Activated naive CD4-positive, alpha-beta T cell treated with anti-CD3 and anti-CD28 coated beads for 36 hours (primary cell): ENCODE data around the gene PPP3CA. TPM values are rescaled to one million over a fixed set of nuclear protein-coding genes. Genes with fewer than 3 reads are reported as not detected.
"Not testable (repeated sequence)": the region's sequence is repeated elsewhere in the genome, so short reads cannot be mapped to it uniquely, and the experiment has no call there.

Source experiments
- CTCF ChIA-PET: fragments of 350-600 bp; sonication (Branson Sonifier 250); formaldehyde crosslinking; loops from one replicate; lab custom pipeline; 2021; ENCODE audit warnings: antibody characterized with exemption; lab: Charles Lee
- DNase-seq: peaks from one replicate; pipeline ENCODE4 v3.0.0-alpha.2; 2020
- H3K27ac Mint-ChIP-seq: one replicate; pipeline ENCODE4 v1.8.0; 2021; ENCODE audit warnings: mild to moderate bottlenecking, mixed read lengths
- H3K27me3 Mint-ChIP-seq: one replicate; pipeline ENCODE4 v1.8.0; 2021; ENCODE audit warnings: low read depth, mixed read lengths
- H3K36me3 Mint-ChIP-seq: one replicate; pipeline ENCODE4 v1.8.0; 2021; ENCODE audit warnings: low read depth, mixed read lengths
- H3K4me1 Mint-ChIP-seq: one replicate; pipeline ENCODE4 v1.8.0; 2021; ENCODE audit warnings: low read depth, mixed read lengths
- H3K4me3 Mint-ChIP-seq: one replicate; pipeline ENCODE4 v1.8.0; 2021; ENCODE audit warnings: mild to moderate bottlenecking, moderate library complexity, mixed read lengths
- H3K9me3 Mint-ChIP-seq: one replicate; pipeline ENCODE4 v1.8.0; 2021; ENCODE audit warnings: mixed read lengths
- intact Hi-C: fragments of 100-400 bp; cut with micrococcal nuclease; formaldehyde crosslinking; loops from one replicate; pipeline ENCODE4 v1.15.1; 2023
- total RNA-seq, 2 experiments: library from RNA; stranded (reverse); gene quantifications; one replicate each; pipeline ENCODE4 v1.2.3, GENCODE V29; 2021

Gene PPP3CA
- total RNA-seq, 2 experiments from 2014 or later = 2.4 to 3.4 TPM

DNA sequence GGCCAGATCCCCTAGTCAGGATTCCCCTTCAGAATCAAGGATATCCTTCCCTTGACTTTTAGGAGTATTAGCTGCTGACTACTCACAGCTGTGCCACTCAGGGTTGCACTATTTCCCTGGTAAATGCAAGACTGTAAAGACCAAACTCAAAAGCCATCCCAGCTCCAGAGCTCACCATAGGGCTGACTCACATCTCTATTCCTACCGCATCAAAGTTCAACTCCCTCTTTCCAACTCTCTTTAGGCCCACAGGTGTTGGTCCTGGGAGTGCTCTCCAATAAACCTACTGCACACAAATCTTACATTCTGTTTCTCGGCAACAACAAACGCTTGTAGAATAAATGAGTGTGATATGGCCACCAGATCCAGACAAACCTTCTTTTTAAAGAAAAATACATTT, 109.6 kb downstream of the PPP3CA start:
- intact Hi-C loops = no loop called here
- no peak overlapping the region for H3K4me3 Mint-ChIP-seq
- H3K36me3 Mint-ChIP-seq = no peaks in the 10 kb centered on the region
- no peak for DNase-seq
- H3K4me1 Mint-ChIP-seq = peaks cover 18% of the 10 kb centered on the region
- no peaks in the 10 kb centered on the region for H3K27me3 Mint-ChIP-seq
- CTCF ChIA-PET = no interaction called here
- no peak overlapping the region for H3K27ac Mint-ChIP-seq
- H3K9me3 Mint-ChIP-seq = no peaks in the 10 kb centered on the region

DNA sequence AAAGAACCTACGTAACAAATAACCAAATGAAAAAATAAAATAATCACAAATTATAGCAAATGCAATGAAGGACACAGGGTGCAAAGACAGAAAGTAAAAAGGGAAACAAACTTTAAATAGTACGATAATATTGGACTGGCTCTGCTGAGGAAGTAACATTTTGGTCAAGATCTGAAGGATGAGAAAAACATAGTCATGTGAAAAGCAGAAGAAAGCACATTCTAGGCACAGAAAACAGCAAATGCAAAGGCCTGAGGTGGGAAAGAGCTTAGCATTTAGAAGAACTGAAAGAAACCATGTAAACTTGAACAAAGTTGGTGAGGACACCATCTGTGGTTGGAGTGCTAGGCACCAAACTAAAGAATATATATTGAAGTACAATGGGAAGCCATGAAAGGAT, 111.2 kb downstream of the PPP3CA start:
- Mint-ChIP-seq H3K27me3 (no peaks in the 10 kb centered on the region), H3K27ac (no peak overlapping the region), H3K9me3 (no peaks in the 10 kb centered on the region), H3K36me3 (no peaks in the 10 kb centered on the region), H3K4me1 (peaks cover 28% of the 10 kb centered on the region), H3K4me3 (no peak overlapping the region)
- intact Hi-C loops = no loop called here
- DNase-seq = no peak
- CTCF ChIA-PET = no interaction called here

- DNase-seq, CTCF ChIA-PET, H3K27ac Mint-ChIP-seq, H3K4me3 Mint-ChIP-seq, H3K9me3 Mint-ChIP-seq, intact Hi-C loops, H3K36me3 Mint-ChIP-seq, H3K27me3 Mint-ChIP-seq: not testable (repeated sequence)
- peaks cover 29% of the 10 kb centered on the region for H3K4me1 Mint-ChIP-seq
Measured at GRCh38 chr4:101234141-101234540, 113.2 kb downstream of the PPP3CA start.

GRCh38 chr4:101232074-101232776, 115.1 kb downstream of the PPP3CA start:
- Mint-ChIP-seq H3K36me3 (no peaks in the 10 kb centered on the region), H3K9me3 (peaks cover 4% of the 10 kb centered on the region), H3K4me3 (no peak overlapping the region), H3K27me3 (no peaks in the 10 kb centered on the region), H3K4me1 (peaks cover 20% of the 10 kb centered on the region), H3K27ac (no peak overlapping the region)
- CTCF ChIA-PET = no interaction called here
- peak; percentile 65 for DNase-seq
- intact Hi-C loops = no loop called here

GRCh38 chr4:101230801-101231426, 116.4 kb downstream of the PPP3CA start:
- H3K4me1 Mint-ChIP-seq = peaks cover 19% of the 10 kb centered on the region
- DNase-seq = no peak
- intact Hi-C loops = no loop called here
- H3K27ac Mint-ChIP-seq = no peak overlapping the region
- H3K9me3 Mint-ChIP-seq = peaks cover 4% of the 10 kb centered on the region
- CTCF ChIA-PET = interaction anchor here (0.7 kb wide), 1 partner anchor 687 kb away, joined by 3 read pairs; no protein-coding TSS in a partner anchor
- H3K27me3 Mint-ChIP-seq = no peaks in the 10 kb centered on the region
- no peaks in the 10 kb centered on the region for H3K36me3 Mint-ChIP-seq
- no peak overlapping the region for H3K4me3 Mint-ChIP-seq

DNA sequence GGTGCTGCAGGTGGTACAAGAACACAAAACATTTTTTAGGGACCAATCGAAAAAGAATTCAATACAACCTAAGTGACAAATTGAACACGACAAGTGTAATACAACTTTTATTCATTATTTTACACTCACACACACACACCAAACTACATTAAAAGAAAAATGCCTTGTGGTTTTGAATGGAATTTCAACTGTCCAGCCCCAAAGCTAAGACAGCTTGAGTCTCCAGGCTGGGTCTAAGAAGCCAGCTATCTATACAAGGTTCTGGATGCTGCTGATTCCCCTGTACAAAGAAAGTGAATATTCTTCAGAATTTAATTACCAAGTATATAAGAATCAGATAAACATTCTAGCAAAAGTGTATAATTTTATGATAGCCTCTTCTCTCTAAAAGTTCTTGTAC, 118.2 kb downstream of the PPP3CA start:
- no peak for DNase-seq
- CTCF ChIA-PET = interaction anchor here (0.9 kb wide), 1 partner anchor 58 kb away, joined by 3 read pairs; no protein-coding TSS in a partner anchor
- Mint-ChIP-seq H3K4me1 (peaks cover 19% of the 10 kb centered on the region), H3K36me3 (no peaks in the 10 kb centered on the region), H3K9me3 (peaks cover 4% of the 10 kb centered on the region), H3K27ac (no peak overlapping the region), H3K4me3 (no peak overlapping the region), H3K27me3 (no peaks in the 10 kb centered on the region)
- intact Hi-C loops = no loop called here

DNA sequence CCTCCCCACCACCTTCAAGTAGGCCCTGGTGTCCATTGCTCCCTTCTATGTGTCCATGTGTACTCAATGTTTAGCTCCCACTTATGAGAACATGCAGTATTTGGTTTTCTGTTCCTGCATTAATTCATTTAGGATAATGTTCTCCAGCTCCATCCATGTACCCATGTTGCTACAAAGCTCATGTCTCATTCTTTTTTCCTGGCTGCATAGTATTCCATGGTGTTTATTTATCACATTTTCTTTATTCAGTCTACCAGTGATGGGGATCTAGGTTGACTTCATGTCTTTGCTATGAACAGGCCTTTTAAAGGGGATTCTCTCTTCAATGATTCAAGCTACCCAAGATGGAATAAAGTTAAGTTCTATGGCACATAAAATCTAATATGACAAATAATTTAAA, 119.6 kb downstream of the PPP3CA start:
- intact Hi-C loops = no loop called here
- CTCF ChIA-PET = no interaction called here
- DNase-seq = no peak
- Mint-ChIP-seq H3K4me1 (peaks cover 23% of the 10 kb centered on the region), H3K27ac (no peak overlapping the region), H3K9me3 (peaks cover 4% of the 10 kb centered on the region), H3K4me3 (no peak overlapping the region), H3K36me3 (no peaks in the 10 kb centered on the region), H3K27me3 (no peaks in the 10 kb centered on the region)

- intact Hi-C loops = no loop called here
- Mint-ChIP-seq H3K27ac (no peak overlapping the region), H3K9me3 (peaks cover 4% of the 10 kb centered on the region), H3K4me3 (no peak overlapping the region), H3K27me3 (no peaks in the 10 kb centered on the region), H3K4me1 (peaks cover 6% of the 10 kb centered on the region), H3K36me3 (no peaks in the 10 kb centered on the region)
- CTCF ChIA-PET = no interaction called here
- DNase-seq = no peak
Measured at GRCh38 chr4:101224358-101225218, 122.7 kb downstream of the PPP3CA start.

DNA sequence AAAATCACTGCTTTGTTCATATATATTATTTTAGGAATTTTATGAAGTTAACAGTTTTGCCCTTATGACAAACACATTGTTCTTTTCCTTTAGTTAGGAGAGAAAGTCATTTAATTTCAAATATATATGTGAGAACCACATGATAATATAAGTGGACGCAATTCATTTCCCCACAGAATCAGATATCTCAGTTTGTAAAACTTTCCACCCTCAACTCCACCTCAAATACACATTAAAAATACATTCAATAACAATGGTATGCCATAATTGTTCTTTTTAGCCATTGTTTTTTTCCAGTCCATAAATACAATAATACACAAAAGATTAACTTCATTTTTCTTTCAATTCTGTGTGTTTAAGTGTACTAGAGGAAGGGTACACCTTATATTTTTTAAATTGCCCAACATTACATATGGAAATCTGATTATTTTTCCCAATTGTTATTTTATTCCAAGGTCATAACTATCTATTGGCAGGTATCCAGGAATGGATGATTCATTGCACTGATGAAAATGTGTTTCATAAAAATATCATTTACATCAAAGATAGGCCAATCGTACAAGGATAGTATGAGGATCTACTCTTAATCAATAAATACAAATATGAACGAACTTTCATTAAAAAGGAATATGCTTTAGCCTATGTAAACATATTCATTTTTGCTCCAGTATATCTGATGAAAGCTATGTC, 125.0 kb downstream of the PPP3CA start:
- H3K27ac Mint-ChIP-seq = no peak overlapping the region
- DNase-seq = no peak
- H3K36me3 Mint-ChIP-seq = no peaks in the 10 kb centered on the region
- intact Hi-C loops = no loop called here
- H3K27me3 Mint-ChIP-seq = no peaks in the 10 kb centered on the region
- H3K4me1 Mint-ChIP-seq = peaks cover 8% of the 10 kb centered on the region
- no peaks in the 10 kb centered on the region for H3K9me3 Mint-ChIP-seq
- no peak overlapping the region for H3K4me3 Mint-ChIP-seq
- CTCF ChIA-PET = no interaction called here

- no peak for DNase-seq
- Mint-ChIP-seq H3K27ac (no peak overlapping the region), H3K36me3 (no peaks in the 10 kb centered on the region), H3K4me1 (peaks cover 8% of the 10 kb centered on the region), H3K27me3 (no peaks in the 10 kb centered on the region), H3K4me3 (no peak overlapping the region), H3K9me3 (no peaks in the 10 kb centered on the region)
- intact Hi-C loops = no loop called here
- CTCF ChIA-PET = no interaction called here
Measured at GRCh38 chr4:101221294-101221693, 126.0 kb downstream of the PPP3CA start.

GRCh38 chr4:101218894-101219293, 128.4 kb downstream of the PPP3CA start:
- Mint-ChIP-seq H3K9me3 (no peaks in the 10 kb centered on the region), H3K27me3 (no peaks in the 10 kb centered on the region), H3K4me3 (no peak overlapping the region), H3K27ac (no peak overlapping the region), H3K4me1 (peaks cover 9% of the 10 kb centered on the region), H3K36me3 (no peaks in the 10 kb centered on the region)
- CTCF ChIA-PET = interaction anchor here (0.6 kb wide), 1 partner anchor 1407 kb away, joined by 3 read pairs; no protein-coding TSS in a partner anchor
- no peak for DNase-seq
- intact Hi-C loops = no loop called here

DNA sequence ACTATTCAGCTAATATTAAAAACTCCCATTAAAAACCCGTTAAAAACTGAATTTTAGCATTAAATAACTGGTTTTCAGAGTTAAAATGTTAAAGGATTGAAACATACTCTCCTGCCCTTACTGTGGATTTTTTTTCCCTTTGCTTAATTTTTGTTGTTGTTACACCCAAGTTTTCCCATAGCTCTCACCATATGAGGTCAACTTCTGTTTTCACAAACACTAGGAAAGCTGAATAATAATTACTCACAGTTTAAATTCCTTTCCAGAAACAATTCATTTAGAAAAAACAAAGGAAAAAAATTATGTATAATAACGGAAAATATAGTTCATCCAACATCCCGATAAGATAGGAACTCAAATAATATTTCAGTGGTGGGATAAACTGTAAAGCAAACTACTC, 129.0 kb downstream of the PPP3CA start:
- intact Hi-C loops = no loop called here

More for the DNA sequence above, 129.0 kb downstream of the PPP3CA start:
- DNase-seq = no peak
- peaks cover 9% of the 10 kb centered on the region for H3K4me1 Mint-ChIP-seq
- H3K4me3 Mint-ChIP-seq = no peak overlapping the region
- H3K36me3 Mint-ChIP-seq = no peaks in the 10 kb centered on the region
- no peaks in the 10 kb centered on the region for H3K9me3 Mint-ChIP-seq
- no peak overlapping the region for H3K27ac Mint-ChIP-seq
- no peaks in the 10 kb centered on the region for H3K27me3 Mint-ChIP-seq
- CTCF ChIA-PET = no interaction called here
